Activated CD8-positive, alpha-beta memory T cell treated with anti-CD3 and anti-CD28 coated beads for 4 hours (primary cell): ENCODE data around the gene TNIP2.
"Not testable (repeated sequence)": the region's sequence is repeated elsewhere in the genome, so short reads cannot be mapped to it uniquely, and the experiment has no call there.

Experiments
- DNase-seq, 2 donors: peaks; one replicate each; pipeline ENCODE4 v3.0.0-alpha.2; 2020; ENCODE audit warnings: low read depth in 2 of 2

Gene TNIP2

DNA sequence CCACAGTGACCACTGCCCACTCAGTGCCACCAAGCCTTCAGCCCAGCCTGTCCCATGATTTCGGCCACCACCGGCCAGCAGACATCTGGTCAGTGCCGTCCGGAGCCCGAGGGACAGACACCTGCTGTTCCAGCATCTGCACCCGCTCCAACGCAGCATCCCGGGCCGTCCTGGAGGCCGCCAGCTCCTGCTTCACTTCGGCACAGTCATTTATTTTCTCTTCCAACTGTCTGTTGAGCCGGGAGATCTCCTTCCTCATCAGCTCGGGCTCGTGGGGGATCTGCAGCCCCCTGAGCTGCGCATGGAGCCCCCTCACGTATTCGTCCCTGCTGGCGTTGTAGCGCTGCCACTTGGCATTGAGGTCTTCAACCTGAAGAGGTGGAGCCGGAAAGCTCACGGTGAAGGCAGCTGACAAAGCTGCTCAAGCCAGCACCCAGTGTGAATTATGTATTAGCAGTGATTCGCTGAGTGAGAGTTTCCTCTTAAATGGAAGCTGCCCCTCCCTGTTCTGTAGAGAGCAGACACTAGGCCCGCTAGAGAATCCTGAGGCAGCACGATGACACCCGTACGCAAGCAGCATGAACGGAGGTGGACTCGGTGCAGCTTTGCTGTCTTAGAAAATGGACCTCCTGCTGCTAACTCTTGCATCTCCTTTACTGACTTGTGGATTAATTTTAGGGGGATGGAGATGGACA lies 11.4 kb downstream of the TNIP2 start:
- no peak for DNase-seq

DNA sequence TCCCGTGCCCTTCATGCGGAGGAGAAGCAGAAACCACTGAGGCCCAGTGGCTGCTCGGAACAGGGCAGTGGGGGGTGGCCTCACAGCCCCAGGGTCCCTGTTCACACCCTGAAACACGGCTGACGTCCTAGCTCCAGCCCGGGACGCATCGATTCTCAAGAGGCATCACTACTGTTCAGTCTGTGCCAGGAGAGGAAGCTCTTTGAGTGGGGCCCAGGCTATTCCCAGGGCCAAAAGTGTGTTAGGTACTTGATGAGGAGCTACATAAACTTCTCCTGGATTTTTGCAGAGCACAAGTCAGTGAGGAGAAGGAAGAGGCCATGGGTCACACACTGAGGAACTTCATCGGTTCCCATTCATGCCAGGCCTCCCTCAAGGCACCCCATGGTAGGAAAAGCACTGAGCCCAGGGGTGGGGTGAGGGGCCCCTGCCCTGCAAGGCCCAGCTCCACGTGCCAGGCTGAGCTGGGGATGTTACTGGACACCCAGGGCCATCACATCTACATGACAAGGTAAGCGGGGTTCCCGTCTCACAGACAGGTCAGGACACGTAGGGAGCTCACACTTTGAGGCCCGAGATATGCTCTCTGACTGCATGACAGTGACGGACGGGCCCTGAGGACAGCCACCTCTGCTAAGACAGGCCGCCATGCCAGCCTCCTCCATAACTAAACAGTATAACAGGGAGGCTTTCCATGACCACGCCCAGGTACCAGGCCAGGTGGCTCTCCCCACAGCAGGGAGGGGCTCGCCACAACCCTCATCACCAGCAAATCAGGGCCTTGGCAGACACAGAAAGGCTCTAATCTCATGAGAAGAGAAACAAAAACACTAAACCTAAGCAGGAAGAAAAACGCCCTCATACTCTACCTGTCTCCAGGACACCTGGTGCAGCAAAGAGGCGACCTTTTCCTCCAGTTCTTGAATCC lies 12.4 kb downstream of the TNIP2 start:
- no peak for DNase-seq

DNA sequence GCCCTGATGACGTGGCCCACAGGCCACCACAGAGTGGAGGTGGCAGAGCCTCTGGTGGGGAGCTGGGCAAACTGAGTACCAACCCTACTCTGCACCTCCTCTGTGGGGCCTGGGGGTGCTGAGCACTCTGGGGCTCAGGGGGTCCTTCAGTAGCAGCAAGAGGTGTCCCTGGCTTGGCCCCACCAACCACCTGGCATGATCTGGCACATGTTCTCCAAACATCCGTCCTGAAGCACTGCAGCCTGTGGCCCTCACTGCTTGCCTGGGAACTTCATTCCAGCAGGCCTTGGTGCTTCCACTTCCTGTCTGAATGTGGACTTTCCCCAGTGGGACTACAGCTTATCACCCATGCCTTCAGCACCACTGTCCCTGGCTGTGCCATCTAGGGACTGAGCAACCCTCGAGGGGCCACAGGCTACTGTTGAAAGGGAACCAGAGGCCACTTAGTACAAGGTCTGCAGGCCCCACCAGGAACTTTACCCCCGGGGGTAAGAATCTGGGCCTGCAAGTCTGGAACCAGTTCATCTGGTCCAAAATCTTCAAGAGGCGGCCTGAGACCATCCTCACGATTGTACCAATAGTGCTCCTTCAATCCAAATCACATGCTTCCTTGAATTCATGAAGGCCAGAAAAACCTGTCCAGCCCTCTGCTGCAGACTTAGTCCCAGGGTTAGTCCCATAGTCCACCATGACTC lies 13.2 kb downstream of the TNIP2 start:
- no peak for DNase-seq

DNA sequence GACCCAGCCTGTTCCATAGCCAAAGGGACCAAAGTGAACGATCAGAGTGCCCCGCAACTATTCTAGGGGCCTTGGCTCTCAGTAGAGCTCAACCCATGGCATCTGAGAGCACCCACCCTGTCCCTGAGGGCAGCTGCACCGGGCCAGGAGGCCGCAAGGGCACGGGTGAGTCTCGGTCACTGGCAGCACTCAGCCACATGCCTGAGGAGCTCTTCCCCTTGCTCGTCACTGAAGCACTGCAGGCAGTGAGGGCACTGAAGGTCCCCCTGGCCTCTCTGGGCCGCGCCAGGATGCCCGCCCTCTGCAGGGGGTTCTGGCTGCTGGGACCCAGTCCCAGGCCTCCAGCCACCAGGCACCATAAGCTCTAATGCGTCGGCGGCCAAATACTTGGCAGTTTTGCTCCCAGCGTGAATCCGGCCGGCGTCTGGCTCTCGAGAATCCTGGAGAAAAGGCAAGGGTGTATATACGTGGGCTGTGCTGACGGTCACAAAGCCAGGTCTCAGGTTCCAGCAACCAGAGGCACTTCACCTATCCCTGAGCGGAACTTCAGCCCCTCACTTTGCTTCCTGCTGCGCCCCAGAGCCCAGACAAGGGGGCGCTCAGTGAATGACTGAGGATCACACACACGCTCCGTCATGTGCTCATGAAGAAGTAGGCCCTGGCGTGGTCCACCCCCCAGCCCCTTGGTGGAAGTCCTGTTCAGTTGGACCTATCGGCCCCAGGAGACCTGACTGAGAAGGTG lies 13.9 kb downstream of the TNIP2 start:
- no peak for DNase-seq

DNA sequence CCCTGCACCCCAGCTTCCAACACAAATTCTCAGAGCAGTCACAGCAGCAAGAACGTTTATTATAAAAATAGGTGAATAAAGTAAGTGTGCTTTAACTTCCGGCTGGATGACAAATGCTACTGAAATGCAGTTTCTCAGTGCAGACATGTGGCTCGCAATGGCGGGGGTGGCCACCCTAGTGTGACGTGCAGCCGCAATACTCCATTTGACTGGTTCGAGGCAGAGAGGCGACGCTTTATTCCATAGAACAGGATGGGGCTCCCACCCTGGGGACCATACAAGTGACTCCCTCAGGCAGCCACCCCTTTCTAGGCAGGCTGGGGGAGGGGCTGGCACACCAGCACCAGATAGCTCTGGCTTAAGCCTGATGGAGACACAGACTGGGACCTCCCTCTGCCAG lies 14.5 kb downstream of the TNIP2 start:
- DNase-seq: no peak

DNA sequence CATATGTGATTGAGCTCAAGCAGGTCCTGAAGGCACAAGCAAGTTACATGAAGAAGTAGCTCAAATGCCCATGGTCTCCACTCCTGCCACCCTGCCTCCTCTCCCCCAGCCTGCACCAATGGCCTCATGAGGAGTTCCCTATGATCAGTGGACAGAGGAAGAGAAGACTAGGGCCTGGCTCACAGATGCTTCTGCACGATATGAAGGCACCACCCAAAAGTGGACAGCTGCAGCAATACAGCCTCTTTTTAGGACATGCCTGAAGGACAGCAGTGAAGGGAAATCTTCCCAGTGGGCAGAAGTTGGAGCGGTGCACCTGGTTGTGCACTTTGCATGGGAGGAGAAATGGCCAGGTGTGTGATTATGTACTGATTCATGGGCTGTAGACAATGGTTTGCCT lies 17.8 kb downstream of the TNIP2 start:
- not testable (repeated sequence) for DNase-seq

DNA sequence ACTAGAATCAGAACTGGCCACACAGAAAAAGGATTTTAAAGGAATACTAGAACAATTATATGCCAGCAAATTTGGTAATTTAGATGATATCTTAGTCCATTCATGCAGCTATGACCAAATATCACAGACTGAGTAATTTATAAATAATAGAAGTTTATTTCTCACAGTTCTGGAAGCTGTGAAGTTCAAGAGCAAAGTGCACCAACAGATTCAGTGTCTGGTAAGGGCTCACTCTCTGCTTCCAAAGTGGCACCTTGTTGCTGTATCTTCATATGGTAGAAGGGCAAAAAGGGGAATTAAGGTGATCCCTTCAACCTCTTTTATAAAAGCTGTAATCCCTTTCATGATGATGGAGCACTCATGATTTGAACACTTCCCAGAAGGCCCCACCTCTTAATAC lies 20.3 kb downstream of the TNIP2 start:
- DNase-seq: no peak

DNA sequence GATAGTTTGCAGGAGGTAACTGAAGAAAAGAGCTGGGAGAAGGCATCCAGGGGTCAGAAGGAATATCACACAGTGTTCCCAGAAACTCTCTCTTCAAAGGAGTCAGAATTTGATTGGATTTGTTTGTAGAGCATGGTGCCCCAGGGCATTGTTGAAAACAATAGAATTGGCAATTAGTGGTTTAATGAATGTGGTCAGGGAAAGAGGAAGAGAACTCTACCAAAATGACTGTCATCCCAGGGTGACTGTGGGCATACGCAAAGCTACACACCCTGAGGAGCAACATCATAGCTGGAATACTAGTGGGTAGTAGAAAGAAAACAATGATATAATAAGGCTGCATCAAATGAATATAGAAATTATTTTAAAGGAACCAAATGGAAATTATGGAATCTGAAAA lies 21.5 kb downstream of the TNIP2 start:
- DNase-seq: no peak

DNA sequence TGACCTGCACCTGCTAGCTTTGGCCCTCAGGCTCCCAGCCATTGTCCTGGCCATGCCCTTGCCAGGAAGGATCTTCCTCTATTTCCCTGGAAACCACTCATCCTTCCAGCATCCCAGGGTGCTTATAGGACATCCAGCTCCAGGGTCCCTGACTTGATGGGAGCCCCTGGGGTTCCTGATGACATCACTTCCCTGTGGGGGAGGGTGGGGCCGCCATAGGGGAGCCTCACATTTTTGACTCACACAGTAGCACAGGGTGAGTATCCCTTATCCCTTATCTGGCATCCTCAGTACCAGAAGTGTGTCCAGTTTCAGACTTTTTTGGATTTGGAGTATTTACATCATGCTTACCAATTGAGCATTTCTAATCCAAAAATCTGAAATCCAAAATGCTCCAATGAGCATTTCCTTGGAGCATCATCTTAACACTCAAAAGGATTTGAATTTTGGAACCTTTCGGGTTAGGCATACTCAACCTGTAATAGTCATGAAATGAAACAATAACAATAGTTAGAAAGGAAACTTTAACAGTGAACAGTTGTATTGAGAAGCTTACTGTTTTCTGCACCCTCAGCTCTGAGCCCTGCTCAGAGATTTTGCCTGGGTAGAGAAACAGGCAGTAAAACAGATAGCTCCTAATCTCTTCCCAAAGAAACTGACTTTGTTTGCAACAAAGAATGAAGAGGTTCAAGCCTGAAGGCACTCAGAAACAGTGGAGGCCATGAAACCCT lies 22.1 kb downstream of the TNIP2 start:
- DNase-seq: no peak

DNA sequence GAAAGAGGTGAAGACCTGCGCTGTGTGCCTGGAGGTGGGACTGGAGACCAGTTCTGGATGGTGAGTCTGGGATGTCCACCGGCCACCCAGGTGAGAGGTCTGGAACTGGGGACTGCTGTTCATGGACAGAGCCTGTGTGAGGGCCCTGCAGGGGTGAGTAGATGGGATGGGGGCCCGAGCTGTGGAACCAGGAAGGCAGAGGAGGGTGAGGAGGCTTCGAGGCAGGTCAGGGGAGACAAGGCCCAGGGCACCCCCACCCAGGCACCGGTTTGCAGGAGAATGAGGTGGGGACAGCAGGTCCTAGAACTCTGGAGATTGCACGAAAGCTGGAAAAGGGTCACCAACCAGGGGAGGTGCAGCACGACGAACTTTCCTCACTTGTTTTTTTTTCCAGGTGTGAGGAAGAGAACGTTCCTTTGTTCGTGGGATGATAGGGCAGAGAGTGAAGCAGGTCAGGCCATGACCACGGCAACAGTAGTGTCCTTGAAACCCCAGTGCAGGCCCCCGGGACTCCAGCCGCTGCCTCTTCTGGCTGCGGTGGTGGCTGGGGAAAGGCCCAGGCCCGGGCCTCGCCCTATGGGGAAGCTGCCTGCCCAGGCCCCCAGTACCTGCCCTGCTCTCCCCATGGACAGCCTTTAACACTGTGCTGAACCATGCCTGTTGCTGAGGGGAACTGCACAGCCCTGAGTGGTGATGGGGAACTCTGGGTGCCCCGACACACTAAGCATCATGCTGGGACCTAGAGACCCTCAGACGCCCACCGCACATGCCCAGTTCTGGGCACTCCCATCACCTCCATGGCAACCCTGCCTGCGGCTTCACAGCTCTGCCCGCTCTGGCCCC lies 22.9 kb downstream of the TNIP2 start:
- DNase-seq: no peak

DNA sequence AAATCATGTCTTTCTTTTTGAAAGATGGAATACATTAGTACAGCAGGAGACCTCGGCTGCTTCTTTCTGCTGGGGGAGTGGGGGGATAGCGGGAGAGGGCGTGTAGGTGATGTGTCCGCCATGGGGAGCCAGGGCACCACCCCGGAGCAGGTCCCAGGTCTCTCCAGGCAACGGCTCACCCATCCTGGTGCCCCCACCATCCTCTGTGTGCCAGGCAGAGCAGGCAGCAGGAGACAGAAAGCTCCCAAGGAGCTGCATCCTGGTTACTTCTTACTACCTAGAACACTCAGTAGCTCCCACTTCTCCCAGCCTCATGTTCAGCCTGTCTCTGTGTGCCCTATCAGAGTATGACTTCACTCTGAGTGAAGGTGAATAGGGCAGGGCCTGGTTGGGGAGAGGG lies 23.6 kb downstream of the TNIP2 start:
- no peak for DNase-seq

DNA sequence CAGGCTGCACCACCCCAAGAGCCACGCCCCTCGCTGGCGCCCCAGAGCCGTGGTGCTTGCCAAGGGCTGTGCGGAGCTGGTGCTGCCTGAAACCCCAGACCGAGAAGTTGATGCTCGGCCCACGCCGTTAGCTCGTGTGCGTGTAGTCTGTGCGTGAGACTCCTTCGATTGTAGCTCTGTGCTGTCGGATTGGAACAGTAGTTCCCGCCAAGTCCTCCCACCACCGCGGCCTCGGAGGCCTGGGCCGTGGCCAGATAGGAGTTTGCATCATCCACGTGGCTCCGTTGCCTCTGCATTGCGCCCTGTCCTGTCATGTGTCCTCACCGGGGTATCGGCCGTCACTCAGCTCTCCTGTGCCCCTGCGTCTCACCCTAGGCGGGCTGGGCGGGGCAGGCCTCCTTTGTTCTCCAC lies 24.2 kb downstream of the TNIP2 start:
- DNase-seq: no peak

DNA sequence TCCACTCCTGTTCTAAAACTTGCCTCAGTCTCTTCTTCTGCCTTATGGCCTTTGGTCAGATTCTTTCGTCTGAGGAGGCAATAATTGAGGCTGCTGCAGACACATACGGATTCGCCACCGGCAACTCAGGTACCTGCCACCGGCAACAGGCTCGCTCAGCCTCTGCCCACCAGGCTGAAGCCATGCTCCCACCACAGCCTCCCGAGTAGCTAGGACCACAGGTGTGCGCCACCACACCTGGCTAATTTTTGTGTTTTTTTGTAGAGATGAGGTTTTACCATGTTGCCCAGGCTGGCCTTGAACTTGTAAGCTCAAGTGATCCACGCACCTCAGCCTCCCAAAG lies 26.6 kb downstream of the TNIP2 start:
- no peak for DNase-seq

DNA sequence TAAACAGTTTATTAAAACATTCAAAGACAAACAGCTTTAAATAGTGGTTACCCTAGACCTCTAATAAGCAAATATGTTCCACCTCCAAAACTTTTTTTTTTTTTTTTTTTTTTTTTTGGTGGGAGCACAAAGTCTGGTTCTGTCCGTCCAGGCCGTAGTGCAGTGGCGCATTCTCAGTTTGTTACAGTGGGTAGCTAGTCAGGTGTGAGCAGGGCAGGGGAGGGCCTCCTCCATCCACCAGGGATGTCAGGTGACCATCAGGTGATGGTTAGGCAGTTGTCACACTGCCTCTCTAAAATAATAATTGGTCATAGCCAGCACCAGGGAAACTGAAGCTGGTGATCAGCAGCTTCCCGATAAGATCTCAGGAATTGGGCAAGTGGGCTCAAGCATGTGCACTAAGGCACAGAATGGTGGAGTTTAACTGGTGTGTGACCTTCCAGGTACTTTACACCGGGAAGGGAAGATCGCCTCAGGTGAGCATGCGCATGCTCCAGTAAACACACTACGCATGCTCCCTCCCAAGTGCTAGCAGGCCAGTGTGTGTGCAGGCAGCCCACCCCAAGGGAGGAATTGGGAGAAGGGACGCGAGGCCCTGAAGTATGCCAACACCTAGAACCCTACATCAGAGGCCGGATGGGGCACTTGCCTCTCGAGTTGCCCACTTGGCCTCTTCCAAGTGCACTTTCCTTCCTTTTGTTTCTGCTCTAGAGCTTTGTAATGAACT lies 27.2 kb downstream of the TNIP2 start:
- no peak for DNase-seq

DNA sequence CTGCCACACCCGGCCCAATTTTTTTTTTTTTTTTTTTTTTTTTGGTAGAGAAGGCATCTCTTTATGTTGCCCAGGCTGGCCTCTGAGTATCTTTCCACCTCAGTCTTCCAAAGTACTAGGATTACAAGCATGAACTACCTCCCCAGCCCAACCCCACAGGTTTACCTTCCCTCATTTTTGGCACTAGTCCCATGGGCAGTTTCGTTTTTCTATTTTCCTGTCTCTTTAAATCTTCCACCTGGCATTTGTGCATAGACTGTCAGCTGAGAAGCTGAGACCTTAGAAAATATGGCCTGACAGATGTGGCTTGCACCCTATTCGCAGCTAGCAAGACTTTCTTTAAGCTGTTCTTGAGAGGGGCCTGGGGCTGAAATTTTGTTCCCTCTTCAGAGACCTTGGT lies 27.9 kb downstream of the TNIP2 start:
- no peak for DNase-seq

DNA sequence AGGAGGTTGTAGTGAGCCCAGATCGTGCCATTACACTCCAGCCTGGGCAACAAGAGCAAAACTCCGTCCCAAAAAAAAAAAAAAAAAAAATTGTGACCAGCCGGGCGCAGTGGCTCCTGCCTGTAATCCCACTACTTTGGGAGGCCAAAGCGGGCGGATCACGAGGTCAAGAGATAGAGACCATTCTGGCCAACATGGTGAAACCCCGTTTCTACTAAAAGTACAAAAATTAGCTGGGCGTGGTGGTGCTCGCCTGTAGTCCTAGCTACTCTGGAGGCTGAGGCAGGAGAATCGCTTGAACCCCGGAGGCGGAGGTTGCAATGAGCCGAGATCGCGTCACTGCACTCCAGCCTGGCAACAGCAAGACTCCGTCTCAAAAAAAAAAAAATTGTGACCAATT lies 29.3 kb downstream of the TNIP2 start:
- not testable (repeated sequence) for DNase-seq

DNA sequence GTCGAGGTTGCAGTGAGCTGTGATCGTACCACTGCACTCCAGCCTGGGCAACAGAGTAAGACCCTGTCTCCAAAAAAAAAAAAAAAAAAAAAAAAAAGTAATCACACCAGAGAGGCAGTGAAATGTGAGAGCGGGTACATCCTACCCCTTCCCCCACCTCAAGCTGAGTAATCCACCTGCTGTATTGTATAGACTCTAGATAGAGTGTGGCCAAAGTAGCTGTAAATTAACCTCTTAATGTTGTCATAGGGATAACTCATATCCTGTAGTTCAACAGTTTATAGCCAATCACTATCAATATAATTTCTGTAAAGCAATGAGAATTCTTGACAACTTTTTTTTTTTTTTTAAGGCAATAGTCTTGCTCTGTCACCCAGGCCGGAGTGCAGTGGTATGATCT lies 30.8 kb downstream of the TNIP2 start:
- no peak for DNase-seq

DNA sequence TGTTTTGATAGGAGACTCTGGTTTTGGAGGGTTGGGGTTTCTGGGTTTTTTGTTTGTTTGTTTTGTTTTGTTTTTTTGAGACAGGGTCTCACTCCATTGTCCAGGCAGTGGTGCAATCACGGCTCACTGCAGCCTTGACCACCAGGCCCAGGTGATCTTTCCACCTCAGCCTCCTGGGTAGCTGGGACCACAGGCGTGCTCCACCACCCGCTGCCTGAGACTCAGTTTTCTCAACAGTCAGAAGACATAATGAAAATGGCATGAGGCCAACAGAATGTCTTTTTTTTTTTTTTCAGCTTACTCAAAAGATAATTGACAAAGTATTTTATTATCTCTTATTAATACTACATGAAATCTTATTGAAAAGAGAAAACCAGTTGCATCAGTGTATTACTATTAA lies 32.4 kb downstream of the TNIP2 start:
- DNase-seq: no peak

DNA sequence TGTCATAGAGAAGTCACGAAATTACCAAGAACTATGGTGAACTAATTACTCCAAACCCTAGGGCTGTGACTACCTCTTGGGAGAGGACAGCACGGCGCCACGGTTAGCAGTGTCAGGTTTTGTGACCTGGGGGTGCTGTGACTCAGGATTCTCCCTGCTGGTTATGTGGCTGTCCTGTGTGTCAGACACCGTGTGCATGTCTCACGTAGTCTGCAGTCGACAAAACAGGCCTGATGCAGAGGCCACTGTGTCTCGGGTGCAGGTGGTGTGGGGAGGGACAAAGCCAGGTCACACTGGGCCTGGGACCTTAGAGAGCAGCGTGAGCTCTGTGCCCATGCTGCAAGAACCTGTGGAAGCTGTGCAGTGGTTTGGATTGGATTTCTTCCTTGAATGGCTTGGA lies 34.1 kb downstream of the TNIP2 start:
- no peak for DNase-seq

DNA sequence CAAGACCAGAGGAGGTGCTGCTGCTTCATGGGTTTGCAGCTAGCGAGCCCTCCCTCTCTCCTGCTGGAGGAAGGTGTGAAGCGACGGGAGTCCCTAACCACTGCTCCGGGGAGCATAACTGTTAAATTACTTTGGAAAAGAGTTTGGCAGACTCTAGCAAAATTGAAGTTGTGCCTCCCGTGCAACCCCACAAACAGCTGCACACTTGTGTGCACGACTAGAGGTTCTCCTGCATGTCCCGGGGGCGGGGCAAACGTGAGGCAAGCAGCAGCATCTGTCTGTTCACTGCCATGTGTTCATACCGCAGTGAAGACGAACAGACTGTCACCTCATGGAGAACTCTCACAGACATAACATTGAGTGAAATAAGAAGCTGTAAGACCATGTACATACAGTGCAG lies 34.5 kb downstream of the TNIP2 start:
- DNase-seq: no peak
